A673 (cell line): Measurements from ENCODE around the gene CDK3. TPM values are rescaled to one million over a fixed set of nuclear protein-coding genes. Genes with fewer than 3 reads are reported as not detected.
"Not testable (repeated sequence)": the region's sequence is repeated elsewhere in the genome, so short reads cannot be mapped to it uniquely, and the experiment has no call there.

Experiments
- BruUV-seq: library from RNA; stranded (reverse); fragments of 400-500 nt; replicated peaks from 2 replicates; lab custom pipeline; 2021; lab: Mats Ljungman, UMichigan
- CTCF ChIA-PET: fragments of 300-600 bp; sonication (Branson Sonifier 250); formaldehyde crosslinking; loops from one replicate; lab custom pipeline; 2022; ENCODE audit warnings: antibody characterized with exemption; lab: Charles Lee
- POLR2A ChIA-PET: fragments of 300-600 bp; sonication (Branson Sonifier 250); formaldehyde crosslinking; loops from one replicate; lab custom pipeline; 2022; ENCODE audit warnings: antibody characterized with exemption; ENCODE audit not compliant: low non-redundant PET; lab: Charles Lee
- DNase-seq: peaks from one replicate; pipeline ENCODE4 v3.0.0-alpha.2; 2015; ENCODE audit warnings: low spot score
- H3K27ac ChIP-seq: fragments of 200-600 bp; sonication (generic); 2 replicates; pipeline ENCODE4 v1.5.1; 2016; ENCODE audit warnings: mixed run types, low read depth, mild to moderate bottlenecking, mixed read lengths, antibody characterized with exemption, low read length; ENCODE audit not compliant: poor library complexity, severe bottlenecking
- H3K27me3 ChIP-seq: fragments of 200-600 bp; sonication (generic); replicated peaks from 2 replicates; pipeline ENCODE4 v1.6.1; 2017; ENCODE audit warnings: mixed run types, low read depth, mild to moderate bottlenecking, mixed read lengths, antibody characterized with exemption, low read length; ENCODE audit not compliant: insufficient read depth, poor library complexity
- H3K36me3 ChIP-seq: fragments of 200-600 bp; sonication (generic); 2 replicates; pipeline ENCODE4 v1.6.1; 2016; ENCODE audit warnings: mixed run types, mild to moderate bottlenecking, mixed read lengths, antibody characterized with exemption, low read length; ENCODE audit not compliant: insufficient read depth, poor library complexity, severe bottlenecking
- H3K4me1 ChIP-seq: fragments of 200-600 bp; sonication (generic); 2 replicates; pipeline ENCODE4 v1.6.1; 2017; ENCODE audit warnings: mixed run types, mild to moderate bottlenecking, mixed read lengths, antibody characterized with exemption, low read length; ENCODE audit not compliant: insufficient read depth, poor library complexity, severe bottlenecking
- H3K4me3 ChIP-seq: fragments of 200-600 bp; sonication (generic); 2 replicates; pipeline ENCODE4 v1.5.1; 2016; ENCODE audit warnings: low read depth, mixed run types, mild to moderate bottlenecking, mixed read lengths, low read length; ENCODE audit not compliant: poor library complexity, severe bottlenecking
- H3K9me3 ChIP-seq: fragments of 200-600 bp; sonication (generic); 2 replicates; pipeline ENCODE4 v1.6.1; 2016; ENCODE audit warnings: mixed run types, low read depth, mild to moderate bottlenecking, mixed read lengths, antibody characterized with exemption, low read length; ENCODE audit not compliant: poor library complexity, severe bottlenecking
- EZH2 ChIP-seq: fragments of 200-600 bp; sonication (generic); IDR thresholded peaks from 2 replicates; pipeline ENCODE4 v1.6.1; 2017; ENCODE audit warnings: borderline replicate concordance, low read depth, mild to moderate bottlenecking, mixed read lengths, antibody characterized with exemption, low read length; ENCODE audit not compliant: poor library complexity, severe bottlenecking
- intact Hi-C: fragments of 100-400 bp; cut with micrococcal nuclease; formaldehyde crosslinking; loops from one replicate; pipeline ENCODE4 v1.10.0; 2022; ENCODE audit not compliant: unreplicated experiment
- total RNA-seq: library from RNA; stranded (reverse); gene quantifications from 2 replicates; pipeline ENCODE4 v1.2.3, GENCODE V29; 2021
- TF ChIP-seq, protein P1 (sequence below): fragments of 300-800, 200-600 bp; sonication (generic); conservative IDR thresholded peaks from 2 replicates; pipeline ENCODE4 v1.5.1; 2017; ENCODE audit warnings: low read depth, mild to moderate bottlenecking, antibody characterized with exemption, low read length, moderate library complexity, mixed read lengths

The CDK3 gene
- total RNA-seq, 1 experiment from 2014 or later, result 10.0 TPM

DNA sequence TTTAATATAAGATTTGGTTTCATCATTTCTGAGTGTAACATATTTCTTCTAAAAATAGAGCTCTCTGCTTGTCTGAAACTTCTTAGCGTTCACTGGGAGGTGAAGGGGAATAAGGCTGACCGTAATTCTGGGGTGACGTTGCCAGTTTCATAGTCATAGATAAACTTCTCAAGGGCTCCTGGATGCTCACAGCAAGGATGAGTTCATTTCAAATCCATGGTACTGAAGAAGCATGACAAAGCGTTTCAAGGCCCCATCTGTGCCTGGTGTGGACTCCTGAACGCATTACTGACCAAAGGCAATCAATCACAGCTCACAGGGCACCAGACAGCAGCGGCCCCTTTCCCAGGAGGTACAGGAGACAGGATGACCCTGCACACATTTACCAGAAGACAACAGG lies 38.5 kb downstream of the CDK3 start:
- Histone ChIP-seq H3K4me3 (no peak overlapping the region), H3K4me1 (peaks cover 5% of the 10 kb centered on the region), H3K27me3 (no peaks in the 10 kb centered on the region), H3K9me3 (no peaks in the 10 kb centered on the region), H3K36me3 (peaks cover 47% of the 10 kb centered on the region), H3K27ac (no peak overlapping the region)
- TSS peak; percentile 88 for BruUV-seq
- no peak for DNase-seq
- intact Hi-C loops, result no loop called here
- POLR2A ChIA-PET, result no interaction called here
- TF ChIP-seq EZH2, result no peak
- TF ChIP-seq, protein P1, sequence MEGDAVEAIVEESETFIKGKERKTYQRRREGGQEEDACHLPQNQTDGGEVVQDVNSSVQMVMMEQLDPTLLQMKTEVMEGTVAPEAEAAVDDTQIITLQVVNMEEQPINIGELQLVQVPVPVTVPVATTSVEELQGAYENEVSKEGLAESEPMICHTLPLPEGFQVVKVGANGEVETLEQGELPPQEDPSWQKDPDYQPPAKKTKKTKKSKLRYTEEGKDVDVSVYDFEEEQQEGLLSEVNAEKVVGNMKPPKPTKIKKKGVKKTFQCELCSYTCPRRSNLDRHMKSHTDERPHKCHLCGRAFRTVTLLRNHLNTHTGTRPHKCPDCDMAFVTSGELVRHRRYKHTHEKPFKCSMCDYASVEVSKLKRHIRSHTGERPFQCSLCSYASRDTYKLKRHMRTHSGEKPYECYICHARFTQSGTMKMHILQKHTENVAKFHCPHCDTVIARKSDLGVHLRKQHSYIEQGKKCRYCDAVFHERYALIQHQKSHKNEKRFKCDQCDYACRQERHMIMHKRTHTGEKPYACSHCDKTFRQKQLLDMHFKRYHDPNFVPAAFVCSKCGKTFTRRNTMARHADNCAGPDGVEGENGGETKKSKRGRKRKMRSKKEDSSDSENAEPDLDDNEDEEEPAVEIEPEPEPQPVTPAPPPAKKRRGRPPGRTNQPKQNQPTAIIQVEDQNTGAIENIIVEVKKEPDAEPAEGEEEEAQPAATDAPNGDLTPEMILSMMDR, result no peak
- CTCF ChIA-PET, result no interaction called here

- TF ChIP-seq, protein P1, result no peak
- no peak for TF ChIP-seq EZH2
- H3K27ac ChIP-seq, result no peak overlapping the region
- DNase-seq, result no peak
- no TSS peak for BruUV-seq
- H3K27me3 ChIP-seq, result no peaks in the 10 kb centered on the region
- intact Hi-C loops, result no loop called here
- no peaks in the 10 kb centered on the region for H3K9me3 ChIP-seq
- ChIA-PET POLR2A (no interaction called here), CTCF (no interaction called here)
- no peak overlapping the region for H3K4me3 ChIP-seq
- peaks cover 5% of the 10 kb centered on the region for H3K4me1 ChIP-seq
- peaks cover 60% of the 10 kb centered on the region for H3K36me3 ChIP-seq
Measured at GRCh38 chr17:76040376-76040775, 39.7 kb downstream of the CDK3 start.

DNA sequence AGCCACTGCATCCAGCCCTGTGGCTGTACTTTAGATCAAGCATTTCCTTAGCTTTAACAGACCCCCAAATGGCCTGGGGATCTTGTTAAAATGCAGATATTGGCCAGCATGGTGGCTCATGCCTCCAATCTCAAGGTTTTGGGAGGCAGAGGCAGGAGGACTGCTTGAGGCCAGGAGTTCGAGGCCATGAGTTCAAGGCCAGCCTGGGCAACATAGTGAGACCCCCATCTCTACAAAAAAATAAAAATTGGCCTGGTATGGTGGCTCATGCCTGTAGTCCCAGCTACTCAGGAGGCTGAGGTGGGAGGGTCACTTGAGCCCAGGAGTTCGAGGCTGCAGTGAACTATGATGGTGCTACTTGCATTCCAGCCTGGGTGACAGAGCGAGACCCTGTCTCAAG lies 42.2 kb downstream of the CDK3 start:
- CTCF ChIA-PET, H3K4me3 ChIP-seq, H3K4me1 ChIP-seq, BruUV-seq, H3K27ac ChIP-seq, H3K9me3 ChIP-seq, DNase-seq, H3K27me3 ChIP-seq, intact Hi-C loops, POLR2A ChIA-PET: not testable (repeated sequence)
- peaks cover 80% of the 10 kb centered on the region for H3K36me3 ChIP-seq

DNA sequence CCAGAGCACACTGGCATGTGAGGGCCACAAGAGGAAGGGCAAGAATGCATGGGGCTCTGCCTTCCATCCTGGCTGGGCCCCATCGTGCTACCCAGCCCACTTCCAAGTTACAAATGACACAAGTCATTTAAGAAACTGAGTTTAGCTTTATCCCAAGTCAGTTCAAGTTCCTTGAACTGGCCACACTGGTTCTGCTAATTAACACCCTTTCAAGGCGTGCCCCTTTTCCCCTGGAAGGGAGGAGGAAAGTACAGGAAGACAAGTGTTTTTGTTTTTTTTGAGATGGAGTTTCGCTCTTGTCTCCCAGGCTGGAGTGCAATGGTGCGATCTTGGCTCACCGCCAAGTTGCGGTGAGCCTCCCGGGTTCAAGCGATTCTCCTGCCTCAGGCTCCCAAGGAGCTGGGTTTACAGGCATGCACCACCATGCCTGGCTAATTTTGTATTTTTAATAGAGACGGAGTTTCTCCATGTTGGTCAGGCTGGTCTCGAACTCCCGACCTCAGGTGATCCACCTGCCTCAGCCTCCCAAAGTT lies 43.9 kb downstream of the CDK3 start:
- DNase-seq, POLR2A ChIA-PET, H3K4me3 ChIP-seq, BruUV-seq, H3K27me3 ChIP-seq, CTCF ChIA-PET, H3K9me3 ChIP-seq, H3K4me1 ChIP-seq, intact Hi-C loops, H3K27ac ChIP-seq: not testable (repeated sequence)
- peaks cover 81% of the 10 kb centered on the region for H3K36me3 ChIP-seq
